GM18505 (cell line): ENCODE results near the gene LALBA.

Source experiments
- ATAC-seq: cut with Tn5 transposase; IDR thresholded peaks from one replicate; pipeline ENCODE4 v1.9.1; 2021; ENCODE audit not compliant: unreplicated experiment
- POLR2A ChIP-seq: IDR thresholded peaks from 4 replicates; pipeline ENCODE4 v1.6.1; 2011; ENCODE audit warnings: borderline replicate concordance; ENCODE audit not compliant: insufficient read depth, insufficient read length; ENCODE audit errors: extremely low read depth

LALBA gene

GRCh38 chr12:48569946-48570345, at the start of gene LALBA:
TSS of gene LALBA (minus strand) at chr12:48570046. CDS start at chr12:48570020, 26 bp downstream.
- no peak for TF ChIP-seq POLR2A
- ATAC-seq, result no peak

GRCh38 chr12:48618541-48618940, 48.7 kb upstream of the LALBA start:
- ATAC-seq, result no peak
- no peak for TF ChIP-seq POLR2A

DNA sequence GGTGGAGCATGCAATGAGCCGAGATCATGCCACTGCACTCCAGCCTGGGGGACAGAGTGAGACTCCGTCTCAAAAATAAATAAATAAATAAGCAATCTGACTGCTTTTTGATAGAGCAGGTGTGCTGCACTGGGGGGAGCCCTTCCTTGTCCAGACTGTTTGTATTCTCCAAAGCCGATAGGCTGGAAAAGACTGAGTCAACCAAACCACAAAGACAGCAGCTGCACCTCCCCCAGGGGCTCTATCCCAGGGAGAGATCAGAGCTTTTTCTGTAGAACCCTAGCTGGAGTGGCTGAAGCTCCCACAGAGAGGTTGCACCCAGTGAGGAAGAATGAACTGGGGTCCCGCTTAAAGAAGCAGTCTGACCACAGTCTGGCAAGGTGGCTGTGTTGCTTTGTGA, 45.8 kb upstream of the LALBA start:
- TF ChIP-seq POLR2A, result no peak
- no peak for ATAC-seq

DNA sequence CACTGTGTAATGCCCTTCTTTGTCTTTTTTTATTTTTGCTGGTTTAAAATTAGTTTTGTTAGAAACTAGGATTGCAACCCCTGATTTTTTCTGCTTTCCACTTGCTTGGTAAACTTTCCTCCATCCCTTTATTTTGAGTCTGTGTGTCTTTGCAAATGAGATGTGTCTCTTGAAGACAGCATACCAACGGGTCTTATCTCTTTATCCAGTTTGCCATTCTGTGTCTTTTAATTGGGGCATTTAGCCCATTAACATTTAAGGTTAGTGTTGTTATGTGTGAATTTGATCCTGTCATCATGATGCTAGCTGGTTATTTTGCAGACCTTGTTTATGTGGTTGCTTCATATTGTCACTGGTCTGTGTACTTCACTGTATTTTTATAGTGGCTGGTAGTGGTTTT, 43.5 kb upstream of the LALBA start:
- ATAC-seq, result no peak
- no peak for TF ChIP-seq POLR2A

GRCh38 chr12:48602192-48602989, 32.5 kb upstream of the LALBA start:
- TF ChIP-seq POLR2A, result no peak
- no peak for ATAC-seq

DNA sequence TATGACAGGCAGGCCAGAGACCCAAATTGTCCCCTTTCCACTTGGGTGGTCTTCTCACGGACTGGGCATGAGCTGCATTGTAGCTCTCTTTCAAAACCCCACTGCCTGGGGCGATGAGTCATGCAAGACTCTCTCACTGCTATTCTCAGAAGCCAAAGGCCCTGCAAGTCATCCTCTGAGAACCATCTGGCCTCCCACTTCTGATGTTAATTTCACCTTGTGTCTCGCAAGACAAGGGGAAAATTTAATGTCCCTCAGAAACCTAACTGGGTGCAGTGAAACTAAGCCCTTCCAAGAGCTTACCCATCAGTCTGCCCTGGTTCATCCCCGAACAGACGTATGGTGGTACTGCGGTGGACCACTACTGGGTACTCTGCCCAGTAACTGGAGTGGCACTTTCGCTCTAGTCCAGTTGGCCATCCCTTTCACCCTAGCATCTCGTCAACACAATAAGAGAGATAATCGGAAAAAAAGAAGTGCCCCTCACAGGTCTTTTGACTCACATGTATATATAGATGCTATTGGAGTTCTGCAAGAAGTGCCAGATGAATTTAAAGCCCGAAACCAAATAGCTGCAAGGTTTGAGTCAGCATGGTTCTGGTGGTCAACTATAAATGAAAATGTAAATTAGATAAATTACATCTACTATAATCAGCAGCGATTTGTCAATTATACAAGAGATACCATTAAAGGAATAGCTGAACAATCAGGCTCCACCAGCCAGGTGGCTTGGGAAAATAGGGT, 31.3 kb upstream of the LALBA start:
- ATAC-seq, result peak; percentile 68
- no peak for TF ChIP-seq POLR2A

DNA sequence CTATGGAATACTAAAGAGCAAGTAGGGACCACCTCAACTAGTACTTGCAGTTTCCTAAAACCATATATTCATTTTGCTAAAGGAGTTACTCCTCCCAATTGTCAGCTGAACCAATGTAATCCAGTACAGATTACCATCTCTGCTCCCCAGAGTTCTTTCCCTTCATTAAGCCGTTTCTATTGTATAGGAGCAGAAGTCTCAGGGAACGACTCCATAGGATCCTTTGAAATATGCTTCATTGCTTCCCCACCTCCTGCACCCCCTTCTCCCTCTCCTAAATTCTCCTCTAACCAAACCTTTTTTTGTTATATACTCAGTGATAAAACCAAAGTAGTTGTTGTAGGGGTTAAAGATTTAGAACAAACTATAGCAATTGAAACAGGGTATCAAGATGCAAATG, 30.7 kb upstream of the LALBA start:
- no peak for ATAC-seq
- TF ChIP-seq POLR2A, result no peak

DNA sequence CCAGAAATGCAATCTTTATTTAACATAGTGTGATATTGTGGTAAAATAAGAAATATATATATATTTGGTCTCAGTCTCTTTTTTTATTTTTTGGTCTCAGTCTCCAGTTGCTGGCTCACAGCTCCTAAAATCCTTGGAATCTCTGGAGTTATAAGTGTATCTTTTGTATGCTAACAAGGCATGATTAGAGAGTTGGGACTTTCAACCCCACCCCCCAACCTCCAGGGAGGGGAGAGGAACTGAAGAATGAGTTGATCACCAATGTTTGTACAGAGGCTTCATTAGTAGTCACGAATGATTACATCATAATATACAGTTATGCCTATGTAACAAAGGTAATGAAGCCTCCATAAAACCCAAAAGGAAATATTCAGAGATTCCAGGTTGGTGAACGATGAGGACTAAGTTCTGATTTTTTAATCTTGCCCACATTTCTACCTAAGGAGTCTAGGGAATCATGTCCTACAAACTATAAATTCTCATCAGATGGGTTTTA, 22.8 kb upstream of the LALBA start:
- TF ChIP-seq POLR2A, result no peak
- no peak for ATAC-seq

GRCh38 chr12:48586361-48586760, 16.5 kb upstream of the LALBA start:
- ATAC-seq, result no peak
- no peak for TF ChIP-seq POLR2A

DNA sequence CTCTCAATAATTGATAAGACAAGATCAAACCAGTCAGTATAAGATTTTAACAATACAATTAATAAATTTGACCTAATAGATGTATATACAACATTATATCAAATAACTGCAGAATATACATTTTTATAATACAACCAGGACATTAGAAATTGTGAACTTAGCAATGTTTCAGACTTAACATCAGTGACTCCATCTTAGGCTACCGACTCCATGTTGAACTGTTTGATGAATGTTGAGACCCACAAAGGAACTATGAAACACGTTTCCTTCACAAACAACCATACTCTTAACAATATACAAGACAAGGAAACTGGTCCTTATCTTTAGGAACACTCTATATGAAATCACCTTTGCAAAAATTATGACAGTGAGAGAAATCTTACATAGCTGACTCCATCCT, 13.9 kb upstream of the LALBA start:
- no peak for ATAC-seq
- TF ChIP-seq POLR2A, result no peak

GRCh38 chr12:48580831-48581230, 11.0 kb upstream of the LALBA start:
- TF ChIP-seq POLR2A, result no peak
- no peak for ATAC-seq

GRCh38 chr12:48572326-48572725, 2.5 kb upstream of the LALBA start:
- TF ChIP-seq POLR2A, result no peak
- ATAC-seq, result no peak

DNA sequence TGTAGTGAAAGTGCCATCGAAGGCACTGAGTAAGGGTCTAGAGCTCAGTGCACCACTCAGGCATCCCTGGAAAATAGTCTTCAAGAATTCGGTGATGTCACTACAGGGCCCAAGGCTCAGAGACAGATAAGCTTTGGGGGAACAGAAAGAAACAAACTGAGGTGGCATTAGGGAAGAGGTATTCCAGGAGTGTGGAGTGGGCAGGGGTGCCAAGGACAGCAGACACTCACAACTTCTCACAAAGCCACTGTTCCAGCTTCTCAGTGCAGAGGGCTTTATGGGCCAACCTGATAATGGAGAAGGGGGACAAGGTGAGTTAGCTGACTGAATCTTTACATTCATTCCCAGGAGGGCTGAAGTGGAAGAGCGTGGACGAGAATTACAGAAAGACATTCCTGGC, 2.1 kb downstream of the LALBA start:
- ATAC-seq, result no peak
- TF ChIP-seq POLR2A, result no peak

- ATAC-seq, result no peak
- TF ChIP-seq POLR2A, result no peak
Measured at GRCh38 chr12:48557919-48558318, 11.9 kb downstream of the LALBA start.
